Effector CD4-positive, alpha-beta T cell (primary cell): ENCODE data around the gene PSMC3.

Source experiments
- DNase-seq: peaks from one replicate; pipeline ENCODE4 v3.0.0-alpha.2; 2020

Gene PSMC3

DNA sequence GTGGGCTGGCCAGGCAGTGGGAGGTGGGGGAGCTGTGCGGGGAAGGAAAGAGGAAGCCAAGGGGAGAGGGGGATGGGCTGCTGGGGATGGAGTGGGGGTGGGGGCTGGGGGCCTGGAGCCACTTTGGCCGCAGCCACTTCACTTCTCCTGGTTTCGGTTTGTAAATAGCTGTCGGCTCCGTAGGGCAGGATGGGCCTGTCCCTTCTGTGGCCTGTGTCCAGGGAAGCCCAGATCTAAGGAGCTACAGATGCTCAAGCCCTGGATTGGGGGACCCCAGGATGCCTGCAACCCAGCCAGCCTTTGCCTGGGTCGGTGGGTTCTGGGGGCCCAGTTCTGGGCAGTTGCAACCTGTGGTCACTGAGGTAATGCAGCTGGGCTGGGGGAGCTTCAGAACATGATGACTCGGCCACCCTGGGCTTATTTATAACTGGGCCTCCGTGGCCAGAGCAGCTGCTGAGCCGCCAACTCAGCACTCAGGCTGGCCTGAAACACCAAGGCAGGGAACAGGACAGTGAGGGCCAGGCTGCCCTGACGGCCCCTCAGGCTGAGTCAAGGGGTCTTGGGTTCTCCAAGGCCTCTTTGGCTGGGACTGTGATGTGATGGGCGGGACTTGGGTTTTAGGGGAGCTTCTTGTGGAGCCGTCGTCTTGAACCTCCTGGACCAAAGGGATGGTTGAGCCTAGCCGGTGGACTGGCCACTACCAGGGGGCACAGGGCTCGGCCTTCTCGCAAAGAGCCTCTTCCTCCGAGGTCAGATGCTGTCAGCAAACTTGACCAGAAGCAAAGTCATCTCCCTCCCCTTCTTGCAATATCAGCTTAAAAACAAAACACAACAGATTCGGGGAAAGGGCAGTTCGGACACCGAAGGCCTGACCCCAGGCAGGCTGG, 32.8 kb downstream of the PSMC3 start:
- DNase-seq = no peak

DNA sequence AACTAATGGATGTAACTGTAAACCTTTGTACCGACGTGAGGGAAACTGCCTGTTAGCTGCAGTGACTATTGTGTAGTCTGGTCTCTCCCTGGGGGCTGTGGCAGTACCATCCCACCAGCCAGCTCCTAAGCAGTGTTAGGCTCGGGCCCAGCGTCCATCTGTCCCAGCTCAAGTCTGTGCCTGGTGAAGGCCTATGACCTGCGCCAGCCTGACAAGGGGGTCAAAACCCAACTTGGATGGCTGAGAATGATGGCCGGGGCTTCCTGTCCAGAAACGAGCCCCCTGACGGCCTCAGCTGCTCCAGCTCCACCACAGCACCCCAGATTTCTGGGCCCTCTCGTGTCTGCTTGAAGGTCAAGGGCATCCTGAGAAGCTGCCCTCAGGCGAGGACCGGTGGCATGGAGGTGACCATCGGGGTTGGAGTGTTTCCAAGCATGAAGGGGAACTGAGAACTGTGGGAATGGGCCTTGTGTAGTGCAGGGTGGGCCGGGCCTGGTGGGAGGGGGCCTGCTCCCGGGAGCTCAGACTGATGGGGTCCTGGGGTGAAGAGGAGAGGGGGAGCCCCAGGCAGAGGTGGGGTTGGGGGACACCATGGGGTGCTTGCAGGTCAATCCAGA, 33.6 kb downstream of the PSMC3 start:
- DNase-seq = no peak

DNA sequence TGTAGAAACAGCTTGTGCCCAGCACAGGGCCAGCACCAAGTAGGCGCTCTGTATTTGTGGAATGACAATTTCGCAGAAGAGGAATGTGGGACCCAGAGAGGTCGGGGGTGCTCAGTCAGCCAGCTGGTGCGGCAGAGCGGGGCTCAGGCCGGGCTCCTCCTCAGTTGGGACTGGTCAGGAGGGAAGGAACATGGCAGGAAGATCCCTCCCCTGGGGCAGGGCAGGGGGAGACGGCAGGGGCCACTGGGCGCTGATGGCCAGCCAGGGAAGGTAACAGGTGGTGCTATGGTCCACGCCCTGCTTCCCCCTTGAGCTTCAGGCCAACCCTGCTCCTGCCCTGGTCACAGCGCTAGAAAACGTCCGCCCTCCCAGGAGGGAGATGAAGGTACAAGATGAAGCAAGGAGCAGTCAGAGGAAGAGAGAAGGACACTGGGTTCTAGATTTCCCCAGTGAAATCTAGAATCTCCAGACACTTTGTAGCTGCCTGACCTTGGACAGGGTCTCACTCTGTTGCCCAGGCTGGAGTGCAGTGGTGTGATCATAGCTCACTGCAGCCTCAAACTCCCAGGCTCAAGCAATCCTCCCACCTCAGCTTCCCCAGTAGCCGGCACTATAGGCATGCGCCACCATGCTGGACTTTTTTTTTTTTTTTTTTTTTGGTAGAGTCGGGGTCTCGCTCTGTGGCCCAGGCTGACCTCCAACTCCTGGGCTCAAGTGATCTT, 34.4 kb downstream of the PSMC3 start:
- DNase-seq = no peak

DNA sequence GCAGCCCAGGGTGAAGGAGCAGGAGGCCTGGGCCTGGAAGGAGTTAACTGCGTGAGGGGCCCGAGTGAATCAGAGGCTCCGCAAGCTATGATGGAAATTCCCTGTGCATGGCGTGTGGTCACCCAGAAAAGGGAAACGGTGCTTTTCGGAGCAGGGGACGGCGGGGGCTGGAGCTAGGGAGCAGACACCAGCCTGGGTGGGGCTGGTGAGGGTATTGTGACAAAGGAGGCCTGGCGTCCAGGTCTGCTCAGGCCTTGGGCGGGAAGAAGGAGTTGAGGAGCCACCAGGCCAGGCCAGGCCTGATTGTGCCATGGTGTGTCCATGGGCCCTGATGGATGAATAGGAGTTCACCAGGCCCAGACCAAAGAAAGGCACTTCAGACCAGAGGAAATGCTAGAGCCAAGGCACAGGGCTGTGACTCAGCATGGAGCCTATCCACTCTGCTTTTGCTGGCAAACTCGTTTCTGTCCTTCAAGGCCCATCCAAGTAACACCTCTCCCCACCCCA, 35.1 kb downstream of the PSMC3 start:
- no peak for DNase-seq

DNA sequence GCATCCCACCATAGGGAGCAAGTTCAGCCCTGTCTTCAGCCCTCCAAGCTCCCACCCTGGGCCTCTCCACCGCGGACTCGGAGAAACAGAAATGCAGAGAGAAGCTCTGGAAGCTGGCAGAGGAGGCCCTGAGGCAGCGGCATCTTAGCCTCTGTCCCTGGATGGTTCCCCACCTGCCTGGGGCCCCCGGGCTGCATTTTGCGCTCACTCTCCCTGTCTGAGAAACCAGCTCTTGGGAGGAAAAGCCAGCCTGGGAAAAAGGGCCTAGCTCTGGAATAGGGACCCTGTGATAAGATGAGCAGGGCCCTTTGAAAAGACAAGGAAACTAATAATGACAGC, 35.8 kb downstream of the PSMC3 start:
- no peak for DNase-seq

DNA sequence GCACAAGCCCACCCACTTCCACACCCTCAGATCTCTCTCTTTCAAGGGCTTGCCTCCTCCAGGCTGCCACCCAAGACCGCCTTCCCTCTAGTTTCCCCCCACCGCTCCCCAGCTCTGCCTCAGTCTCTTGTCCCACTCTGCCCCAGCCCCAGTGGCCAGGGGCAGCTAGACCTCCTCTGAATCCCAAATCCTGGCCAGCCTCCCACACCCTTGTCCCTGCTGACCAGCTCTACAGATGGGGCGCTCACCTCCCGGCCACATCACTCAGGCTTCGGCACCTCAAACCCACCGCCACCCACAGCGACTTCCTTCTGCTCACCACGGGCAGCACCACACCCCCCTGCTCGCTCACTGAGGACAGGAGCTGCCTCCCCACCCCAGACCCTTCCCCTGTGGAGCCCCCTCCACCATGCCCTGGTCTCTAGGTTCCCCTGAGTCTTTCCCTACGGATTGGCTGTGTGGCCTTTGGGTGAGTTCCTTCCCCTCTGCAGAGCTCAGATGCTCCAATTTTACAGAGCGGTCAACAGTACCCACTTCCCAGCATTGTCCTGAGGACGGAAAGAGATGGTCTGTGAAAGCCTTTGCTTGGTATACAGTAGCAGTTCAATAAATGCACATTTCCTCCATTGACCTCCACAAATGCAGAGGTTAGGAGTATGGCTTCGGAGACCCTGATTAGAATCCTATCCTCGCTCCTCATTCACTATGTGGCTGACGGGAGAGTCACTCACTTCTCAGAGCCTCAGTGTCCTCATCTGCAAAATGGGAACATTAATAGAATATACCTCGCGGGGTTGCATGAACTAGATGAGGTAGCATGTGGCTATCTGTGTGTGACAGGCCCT, 36.4 kb downstream of the PSMC3 start:
- DNase-seq = no peak

DNA sequence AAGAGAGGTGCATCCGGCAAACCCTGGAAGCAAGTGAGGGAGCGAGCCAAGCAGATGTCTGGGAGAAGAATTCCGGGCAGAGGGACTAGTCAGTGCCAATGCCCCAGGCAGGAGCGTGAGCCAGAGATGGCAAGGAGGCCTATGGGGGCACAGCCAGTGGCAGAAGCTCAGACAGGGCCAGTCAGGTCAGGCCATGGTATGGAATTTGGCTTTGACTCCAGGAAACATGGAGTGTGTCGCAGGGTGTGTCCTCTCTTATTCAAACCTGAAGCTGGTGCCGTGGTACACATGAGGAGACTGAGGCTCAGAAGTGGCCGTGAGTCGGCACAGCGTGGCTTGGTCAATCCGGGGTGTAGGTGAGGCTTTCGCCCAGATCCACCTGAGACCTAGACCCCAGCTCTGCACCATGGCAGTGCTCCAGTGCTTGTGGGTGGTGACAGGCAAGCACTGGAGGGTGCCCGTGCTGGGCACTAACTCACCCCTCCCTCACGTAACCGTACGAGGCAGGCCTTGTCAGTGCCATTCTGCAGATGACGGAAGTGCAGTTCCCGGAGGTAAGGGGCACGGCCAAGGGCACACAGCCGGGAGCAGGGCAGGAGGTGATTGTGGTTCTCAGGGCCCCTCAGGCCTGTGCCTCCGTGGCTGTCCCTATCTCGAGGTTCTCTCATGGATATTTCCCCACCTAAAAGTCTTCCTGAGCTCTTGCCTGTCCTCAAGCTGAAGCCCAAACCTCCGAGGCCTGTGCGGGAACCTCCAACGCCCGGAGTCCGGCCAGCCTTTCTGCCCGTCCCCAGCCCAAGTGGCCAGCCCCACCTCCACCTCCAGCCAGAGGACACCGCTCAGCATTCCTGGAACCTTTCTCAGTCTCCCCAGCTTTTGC, 37.3 kb downstream of the PSMC3 start:
- DNase-seq = no peak

DNA sequence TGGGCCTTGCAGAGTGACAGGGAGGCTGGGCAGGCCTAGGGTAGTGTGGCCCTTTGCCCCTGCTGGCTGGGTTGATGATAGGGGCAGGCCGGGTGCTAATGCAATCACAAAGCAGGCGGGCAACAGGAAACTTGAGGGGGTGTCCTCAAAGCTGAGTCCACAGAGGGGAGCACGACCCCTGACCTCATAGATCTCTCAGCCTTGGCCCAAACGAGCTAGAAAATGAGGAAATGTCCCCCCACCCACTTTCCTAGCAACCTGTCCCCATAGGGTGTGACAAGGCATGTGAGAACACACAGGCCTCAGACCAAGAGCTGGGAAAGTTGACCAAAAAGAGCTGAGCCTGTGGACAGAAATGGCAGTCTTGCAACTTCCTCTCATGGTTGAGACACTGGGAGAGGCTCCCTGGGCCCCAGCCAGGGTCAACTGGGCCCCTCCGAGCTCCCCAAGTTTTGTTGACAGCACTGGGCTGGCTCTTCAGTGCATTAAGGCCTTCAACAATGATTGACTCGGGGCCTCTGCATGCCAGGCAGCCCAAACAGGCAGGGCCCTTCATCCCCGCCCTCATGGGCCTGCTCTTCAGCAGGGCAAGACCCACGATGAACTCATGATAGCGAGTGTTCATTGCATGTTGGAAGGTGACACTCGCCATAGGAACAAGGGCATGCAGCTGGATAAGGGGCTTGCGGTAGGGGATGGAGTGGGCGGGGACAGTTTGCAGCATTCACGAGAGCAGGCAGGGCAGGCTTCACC, 38.1 kb downstream of the PSMC3 start:
- DNase-seq = no peak

DNA sequence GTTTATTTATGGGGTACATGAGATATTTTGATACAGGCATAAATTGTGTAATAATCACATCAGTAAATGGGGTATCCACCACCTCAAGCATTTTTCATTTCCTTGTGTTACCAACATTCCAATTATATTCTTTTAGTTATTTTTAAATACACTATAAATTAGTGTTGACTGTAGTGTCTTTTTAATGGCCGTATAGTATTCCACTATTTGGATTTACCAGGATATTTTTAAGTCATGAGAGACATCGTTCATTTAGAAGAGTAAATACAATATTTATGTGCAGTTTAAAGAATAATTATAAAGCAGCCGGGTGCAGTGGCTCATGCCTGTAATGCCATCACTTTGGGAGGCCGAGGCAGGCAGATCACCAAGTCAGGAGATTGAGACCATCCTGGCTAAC, 41.7 kb downstream of the PSMC3 start:
- no peak for DNase-seq

DNA sequence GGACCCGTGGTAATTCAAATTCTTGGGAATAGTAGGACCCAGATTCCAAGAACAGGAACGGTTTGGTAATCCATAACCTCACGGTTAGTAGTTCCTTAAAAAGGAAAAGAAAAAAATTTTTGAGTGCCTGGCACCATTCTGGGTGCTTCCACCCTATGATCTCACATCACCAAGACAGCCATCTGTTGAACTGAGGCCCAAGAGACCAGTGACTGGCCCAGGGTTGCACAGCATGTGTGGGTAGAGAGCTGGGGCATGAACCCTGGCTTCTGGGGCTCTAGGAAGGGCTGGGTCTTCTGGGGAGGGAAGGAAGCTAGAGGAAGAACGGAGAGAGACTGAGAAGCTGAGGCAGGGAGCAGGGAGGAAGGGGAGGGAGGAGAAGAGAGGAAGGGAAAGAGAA, 43.2 kb downstream of the PSMC3 start:
- DNase-seq = no peak

DNA sequence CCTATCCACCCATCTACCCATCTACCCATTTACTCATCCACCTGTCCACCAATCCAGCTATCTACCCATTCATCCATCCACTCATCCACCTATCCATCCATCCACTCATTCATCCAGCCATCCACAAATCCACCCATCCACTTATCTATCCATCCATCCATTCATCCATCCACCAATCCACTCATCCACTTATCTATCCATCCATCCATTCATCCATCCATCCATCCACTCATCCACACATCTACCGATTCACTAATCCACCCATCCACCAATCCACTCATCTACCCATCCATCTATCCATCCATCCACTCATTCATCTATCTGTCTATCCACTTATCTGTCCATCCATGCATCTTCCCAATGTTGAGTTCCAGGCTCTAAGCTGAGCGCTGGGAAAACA, 46.2 kb downstream of the PSMC3 start:
- DNase-seq = no peak

DNA sequence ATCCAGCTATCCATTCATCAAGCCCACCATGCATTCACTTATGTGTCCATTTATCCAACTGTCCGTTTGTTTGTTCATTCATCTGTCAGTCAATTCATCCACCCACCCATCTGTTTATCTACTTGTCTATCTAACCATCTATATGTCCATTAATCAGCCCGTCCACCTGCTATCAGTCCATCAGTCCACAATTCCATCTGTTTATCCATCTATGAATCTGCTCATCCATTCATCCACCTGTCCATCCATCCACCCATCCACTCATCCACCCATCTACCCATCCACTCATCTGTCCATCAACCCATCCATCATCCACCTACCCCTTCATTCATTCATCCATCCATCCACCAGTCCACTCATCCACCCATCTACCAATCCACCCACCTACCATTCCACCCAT, 46.9 kb downstream of the PSMC3 start:
- no peak for DNase-seq

DNA sequence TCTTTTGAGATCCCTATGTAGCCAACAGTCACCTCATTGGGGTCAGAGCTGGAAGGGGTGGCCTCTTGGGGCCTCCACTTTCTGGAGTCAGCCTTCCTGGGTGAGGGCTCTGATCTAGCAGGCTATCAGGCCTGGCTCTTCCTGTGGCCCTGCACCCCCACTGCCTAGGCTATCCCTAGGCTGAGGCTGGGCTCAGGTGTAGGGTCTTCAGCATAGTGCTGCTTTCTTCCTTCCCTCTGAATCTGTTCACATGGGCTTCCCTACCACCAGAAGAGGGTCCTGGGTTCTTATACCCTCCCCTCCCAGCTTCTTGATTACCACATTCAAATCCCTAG, 47.4 kb downstream of the PSMC3 start:
- DNase-seq = no peak

DNA sequence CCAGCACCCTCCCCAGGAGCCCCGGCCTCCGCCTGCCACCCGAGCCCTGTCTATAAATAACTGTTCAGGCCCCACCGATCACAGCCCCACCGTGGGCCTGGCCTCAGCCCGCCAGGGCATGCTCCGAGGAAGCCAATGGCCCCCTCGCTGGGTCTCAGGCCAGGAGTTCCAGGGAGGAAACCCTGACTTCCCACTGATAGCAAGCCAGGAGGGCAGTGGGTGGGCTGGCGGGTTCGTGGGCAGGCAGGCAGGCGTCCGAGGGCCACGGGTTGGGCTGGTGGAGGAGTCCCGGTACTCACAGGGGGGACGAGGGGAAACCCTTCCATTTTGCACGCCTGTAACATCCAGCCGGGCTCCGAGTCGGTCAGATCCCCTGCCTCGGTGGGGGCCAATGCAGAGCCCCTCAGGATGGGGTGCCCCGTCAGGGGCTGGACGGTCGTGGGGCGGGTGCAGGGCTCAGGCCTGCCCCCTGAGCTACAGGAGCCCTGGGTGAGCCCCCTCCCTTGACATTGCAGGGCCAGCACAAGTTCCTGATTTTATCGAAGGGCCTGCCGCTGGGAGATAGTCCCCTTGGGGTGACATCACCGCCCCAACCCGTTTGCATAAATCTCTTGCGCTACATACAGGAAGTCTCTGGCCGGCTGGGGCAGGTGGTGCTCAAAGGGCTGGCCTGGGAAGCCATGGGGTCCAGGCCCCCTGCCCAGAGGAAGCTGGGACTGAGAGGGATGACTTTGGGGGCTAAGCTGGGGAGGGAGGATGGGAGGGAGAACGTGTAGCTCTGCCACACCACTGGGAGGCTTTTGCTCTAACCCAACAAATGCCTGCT, 48.0 kb downstream of the PSMC3 start, which contains the start of gene SPI1:
SPI1 (minus strand) TSS at position 538 of the 826 bp plus-strand sequence; CDS start at position 344, 194 bp downstream.
- no peak for DNase-seq

DNA sequence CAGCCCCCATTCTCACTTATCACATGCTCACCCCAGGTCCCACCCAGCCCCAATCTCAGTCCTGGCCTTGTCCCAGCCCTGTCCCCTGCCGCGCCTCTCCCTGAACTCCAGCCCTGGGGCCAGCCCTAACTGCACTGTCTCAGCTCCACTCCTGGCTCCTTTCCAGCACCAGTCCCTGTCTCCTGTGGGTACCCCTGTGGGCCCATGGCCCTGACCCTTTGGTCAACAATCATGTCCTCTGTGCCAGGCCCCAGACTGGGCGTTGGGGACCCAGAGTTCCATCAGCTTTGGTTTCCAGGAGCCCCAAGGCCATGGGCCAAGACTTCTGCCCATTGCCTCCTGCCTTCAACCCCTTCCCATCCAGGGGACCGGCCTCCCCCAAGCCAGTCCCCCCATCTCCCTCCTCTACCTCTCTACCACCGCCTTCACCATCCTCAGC, 48.6 kb downstream of the PSMC3 start:
- no peak for DNase-seq

DNA sequence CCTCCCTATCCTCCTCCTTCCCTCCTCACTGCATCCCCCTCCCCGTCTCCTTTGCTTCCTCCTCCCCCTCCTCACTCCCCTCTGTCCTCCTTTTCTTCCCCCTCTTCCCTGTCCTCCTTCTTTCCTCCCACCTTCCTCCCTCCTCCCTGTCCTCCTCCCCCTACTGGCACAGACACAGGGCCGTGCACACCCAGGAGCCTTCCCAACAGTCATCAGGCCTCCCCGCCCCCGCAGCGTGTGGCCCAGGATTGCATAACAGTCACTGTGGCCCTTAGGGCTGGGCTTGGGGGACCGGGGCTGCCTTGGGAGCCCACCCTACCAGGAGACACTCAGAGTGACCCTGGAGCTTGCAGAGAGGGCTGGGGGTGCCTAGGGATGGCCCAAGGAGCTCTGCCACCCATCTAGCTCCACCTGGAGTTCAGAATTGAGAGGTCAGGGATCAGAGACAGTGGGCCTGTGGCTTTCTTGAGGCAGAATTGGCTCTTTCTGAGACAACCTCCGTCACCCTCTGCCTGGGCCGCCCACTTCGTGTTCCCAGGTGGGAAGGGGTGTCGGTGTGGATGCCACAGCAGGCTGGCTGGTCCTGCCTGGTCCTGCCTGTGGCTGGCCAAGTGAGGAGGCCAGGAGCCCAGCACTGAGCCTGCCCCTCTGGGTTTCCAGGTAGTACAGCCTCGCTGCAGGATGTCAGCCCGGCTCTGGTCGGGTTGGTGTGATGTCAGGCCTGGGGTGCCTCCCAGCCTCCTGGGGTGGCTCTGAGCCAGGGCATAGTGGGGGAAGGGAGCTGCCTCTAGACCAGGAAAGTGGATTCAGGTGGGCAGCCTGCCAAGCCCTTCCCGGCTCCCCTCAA, 49.5 kb downstream of the PSMC3 start:
- DNase-seq = no peak

DNA sequence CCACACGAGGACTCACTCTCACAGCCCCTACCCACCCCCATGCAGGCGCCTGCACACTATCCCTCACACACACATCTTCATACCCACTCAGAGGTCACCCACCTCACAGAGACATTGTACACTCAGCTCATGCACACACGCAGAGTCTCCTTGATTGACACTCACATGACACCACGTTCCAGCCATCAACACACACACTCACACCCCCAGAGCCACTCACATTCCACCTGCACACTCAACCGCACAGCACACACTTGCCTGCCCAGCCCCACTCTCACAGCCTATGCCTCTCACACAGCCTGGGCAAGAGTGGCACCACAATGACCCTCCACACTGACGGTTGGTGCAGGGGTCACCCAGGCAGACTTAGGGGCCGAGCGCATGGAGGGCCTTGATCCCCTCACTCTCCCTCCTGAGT, 50.1 kb downstream of the PSMC3 start:
- DNase-seq = no peak

DNA sequence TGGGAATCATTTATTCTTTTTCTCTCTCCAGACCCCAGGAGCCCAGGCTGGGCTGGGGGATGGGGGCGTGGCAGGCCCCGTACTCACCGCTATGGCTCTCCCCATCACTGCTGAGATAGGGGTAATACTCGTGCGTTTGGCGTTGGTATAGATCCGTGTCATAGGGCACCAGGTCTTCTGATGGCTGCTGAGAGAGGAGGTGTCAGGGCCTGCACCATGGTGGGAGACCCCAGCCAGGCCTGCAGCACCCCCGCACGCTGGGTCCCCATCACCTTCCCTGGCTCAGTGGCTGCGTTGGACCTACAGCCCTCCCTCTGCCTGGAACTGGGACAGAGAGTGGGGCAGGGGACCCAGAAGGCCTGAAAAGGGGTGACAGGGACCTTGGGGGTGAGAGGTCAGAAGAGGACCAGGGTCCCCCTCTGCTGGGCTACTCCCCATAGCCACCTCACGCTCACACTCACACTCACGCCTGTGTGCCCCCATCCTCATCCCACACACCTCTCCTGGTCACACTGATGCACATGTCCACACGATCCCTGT, 50.6 kb downstream of the PSMC3 start:
- DNase-seq = no peak

DNA sequence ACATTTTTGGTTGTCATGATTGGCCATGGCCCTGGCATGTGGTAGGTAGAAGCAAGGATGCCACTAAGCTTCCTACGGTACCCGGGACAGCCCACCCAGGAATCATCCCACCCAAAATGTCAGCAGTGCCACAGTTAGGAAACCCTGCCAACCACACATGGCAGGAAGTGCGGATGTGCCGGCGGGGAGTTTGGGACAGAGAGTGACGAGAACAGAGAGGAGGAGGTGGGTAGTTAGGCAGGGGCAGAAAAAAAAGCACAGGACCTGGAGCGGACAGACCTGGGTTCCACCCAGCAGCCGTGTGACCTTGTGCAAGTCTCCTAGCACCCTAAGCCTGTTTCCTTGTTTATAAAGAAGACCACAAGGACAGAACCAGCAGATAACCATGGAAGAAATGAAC, 51.2 kb downstream of the PSMC3 start:
- no peak for DNase-seq
